ENCODE measurements around the gene RHOF.
"Not testable (repeated sequence)": the region's sequence is repeated elsewhere in the genome, so short reads cannot be mapped to it uniquely, and the experiment has no call there.

RHOF gene

DNA sequence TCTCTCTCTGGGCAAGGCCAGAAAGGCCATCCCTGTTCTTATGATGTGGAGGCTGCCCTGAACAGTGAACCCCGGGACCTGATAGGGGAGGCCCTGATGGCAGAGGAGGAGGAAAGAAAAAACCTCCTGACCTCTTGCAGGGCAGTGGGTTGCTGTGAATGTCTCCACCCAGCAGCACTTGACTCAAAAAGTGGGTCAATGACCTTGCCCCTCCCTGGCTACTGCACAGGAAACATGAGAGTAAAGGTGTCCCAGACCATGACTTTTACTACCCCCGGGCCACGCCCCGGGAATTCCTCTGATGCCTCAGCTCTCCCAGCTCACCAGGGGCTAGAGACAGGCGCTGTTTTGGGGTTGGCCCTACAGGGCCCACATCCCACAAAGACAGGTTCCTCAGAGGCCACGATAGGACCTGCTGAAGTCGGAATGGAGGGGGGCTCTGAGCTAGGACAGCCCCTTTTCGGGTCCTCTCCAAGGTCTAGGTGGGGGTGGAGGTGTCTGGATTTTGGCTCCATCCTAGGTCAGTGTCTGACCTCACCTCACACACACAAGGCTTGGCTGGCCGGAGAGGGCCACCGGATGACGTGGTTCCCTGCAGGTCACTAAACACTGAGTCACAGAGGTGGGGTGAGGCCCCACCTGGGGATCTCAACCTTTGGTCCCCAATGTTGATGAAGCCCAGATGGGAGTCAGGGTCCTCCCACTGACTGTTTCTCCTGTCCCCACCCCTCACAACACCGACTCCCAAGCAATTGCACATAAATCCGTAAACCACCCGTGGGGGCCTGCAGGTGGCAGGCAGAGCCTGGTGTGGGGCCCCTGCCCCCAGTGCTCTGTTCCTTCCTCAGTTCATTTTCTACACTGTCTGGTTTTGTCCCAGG is 1.6 kb downstream of the RHOF start:
- DNase-seq, result no peak

DNA sequence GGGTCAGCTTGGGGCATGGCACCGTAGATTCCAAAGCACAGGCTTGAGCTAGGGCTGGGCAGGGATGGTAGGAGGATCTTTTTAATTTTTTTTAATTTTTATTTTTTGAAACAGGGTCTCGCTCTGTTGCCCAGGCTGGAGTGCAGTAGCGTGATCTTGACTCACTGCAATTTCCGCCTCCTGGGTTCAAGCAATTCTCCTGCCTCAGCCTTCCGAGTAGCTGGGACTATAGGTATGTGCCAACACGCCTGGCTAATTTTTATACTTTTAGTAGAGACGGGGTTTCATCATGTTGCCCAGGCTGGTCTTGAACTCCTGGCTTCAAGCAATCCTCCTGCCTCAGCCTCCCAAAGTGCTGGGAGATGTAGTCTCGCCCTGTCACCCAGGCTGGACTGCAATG is 2.7 kb downstream of the RHOF start:
- not testable (repeated sequence) for DNase-seq

DNA sequence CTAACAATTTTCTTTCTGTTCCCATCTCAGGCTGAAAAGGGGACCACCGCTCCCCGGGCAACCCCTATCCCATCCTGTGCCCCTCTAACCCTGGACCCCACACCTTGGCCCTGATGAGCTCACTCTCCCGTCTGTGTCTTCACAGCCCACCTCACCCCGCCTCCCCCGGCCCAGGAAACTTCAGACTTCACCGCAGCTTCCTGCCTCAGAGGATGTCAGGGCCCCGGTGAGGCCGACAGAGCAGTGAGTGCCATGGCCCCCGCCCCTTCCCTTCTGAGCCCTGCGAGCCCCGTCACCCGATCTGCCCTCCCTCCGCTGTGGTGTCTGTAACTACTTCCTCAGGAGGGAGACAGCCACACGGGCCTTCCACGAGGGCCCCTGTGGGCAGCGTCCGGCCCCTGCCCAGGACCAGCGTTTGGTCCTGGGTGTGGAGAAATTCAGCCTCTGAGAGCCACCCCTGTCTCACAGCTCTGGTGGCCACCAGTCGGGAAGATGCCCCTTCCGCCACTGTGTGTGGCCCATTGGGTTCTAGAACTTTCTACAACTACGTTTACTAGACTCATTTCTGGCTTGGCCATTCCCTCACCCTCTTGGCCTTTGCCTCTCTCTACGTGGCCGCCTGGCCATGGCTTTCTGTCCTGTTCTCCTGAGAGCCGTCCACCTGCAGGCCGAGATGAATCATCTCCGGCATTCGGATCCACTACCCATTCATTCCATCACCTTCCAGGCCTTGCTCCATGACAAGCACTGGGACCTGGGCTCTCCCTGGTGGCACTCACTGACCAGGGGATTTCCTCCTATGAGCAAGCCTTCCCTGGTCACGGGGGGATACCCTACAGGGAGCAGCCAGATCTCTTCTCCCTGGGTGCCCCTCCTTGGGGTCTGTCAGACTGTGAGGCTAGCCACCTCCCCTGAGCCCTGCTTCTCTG is 3.4 kb downstream of the RHOF start:
- no peak for DNase-seq

DNA sequence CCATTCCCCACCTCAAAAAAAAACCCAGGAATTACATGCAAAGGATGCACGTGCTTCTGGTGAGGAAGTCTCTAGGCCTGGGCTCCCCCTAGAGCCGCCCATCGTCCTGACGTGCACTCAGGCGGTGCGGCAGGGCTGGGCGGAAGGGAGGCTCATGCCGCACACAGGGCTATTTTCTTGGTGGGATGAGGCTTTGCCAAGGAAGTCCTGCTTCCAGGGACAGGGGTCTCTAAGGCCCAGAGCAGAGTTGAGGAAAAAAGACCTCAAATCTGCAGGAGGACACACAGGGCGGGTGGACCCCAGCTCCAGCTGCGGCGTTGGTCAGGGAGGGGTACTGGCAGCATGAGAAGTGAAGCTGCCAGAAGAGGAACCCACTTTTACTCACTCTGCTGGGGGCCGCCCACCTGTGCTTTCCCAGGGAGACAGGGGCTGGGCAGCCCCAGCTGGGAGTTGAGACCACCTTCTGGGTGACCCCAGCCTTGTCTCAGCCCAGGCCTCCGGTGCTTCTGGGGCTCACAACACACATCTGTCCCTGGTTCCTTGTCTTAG is 4.2 kb downstream of the RHOF start:
- DNase-seq, result no peak

DNA sequence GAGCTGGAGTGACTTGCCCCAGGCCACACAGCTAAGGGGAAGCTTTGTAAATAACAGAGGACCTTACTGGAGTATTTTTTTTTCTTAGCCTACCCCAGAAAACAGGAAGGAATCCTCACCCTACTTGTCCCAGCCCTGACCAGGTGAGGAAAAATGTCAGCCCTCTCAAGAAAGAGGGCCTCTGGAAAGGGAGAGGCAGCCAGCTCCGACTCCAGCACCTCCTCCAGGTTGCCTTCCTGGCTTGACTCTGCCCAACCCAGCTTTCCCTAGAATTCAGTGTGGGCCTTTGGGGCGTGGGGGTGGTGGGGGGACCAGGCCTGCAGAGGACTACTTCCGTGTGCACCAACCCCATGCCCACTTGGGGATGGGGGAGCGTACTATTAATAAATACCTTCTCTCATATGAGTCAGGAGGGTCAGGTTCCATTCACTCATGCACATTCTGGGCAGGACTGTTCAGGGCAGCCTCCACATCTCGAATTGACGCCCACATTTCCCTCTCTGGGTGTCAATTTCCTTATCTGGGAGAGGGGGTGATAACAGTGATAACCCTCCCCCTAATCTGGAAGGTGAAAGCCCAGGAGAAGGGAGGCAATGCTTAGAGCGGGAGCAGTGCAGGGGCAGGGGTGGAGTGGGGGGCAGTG is 5.2 kb downstream of the RHOF start:
- no peak for DNase-seq

DNA sequence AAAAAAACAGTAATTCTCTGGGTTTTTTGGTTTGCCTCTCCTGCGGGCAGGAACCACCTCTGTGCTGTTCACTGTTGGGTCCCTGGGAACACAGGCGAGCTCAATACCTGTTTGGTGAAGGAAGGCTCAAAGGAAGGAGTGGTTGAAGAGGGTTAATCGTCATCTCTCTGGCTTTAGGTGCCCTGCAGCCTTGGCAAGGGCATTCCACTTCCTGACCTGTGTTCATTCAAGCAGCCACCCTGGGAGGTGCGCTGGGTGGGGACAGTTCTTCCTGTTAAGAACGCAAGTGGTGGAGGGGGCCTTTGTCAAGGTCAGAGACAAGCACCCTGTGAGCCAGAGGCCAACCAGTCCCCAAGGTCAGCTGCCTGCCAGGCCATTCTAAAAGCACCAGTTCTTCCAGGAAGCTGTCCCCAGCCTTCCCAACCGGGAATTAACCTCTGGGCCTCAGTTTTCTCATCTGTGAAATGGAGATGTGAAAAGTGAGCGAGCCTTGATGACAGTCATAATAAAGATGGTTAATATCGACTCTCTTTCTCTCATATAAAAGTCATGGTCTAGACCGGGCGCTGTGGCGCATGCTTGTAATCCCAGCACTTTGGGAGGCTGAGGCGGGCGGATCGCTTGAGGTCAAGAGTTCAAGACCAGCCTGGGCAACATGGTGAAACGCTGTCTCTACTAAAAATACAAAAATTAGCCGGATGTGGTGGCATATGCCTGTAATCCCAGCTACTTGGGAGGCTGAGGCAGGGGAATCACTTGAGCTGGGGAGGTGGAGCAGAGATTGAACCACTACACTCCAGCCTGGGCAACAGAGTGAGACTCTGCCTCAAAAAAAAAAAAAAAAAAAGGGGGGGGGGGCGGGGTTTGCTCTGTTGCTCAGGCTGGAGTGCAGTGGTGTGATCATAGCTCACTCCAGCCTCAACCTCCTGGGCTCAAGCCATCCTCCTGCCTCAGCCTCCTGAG is 6.1 kb downstream of the RHOF start:
- DNase-seq, result no peak

DNA sequence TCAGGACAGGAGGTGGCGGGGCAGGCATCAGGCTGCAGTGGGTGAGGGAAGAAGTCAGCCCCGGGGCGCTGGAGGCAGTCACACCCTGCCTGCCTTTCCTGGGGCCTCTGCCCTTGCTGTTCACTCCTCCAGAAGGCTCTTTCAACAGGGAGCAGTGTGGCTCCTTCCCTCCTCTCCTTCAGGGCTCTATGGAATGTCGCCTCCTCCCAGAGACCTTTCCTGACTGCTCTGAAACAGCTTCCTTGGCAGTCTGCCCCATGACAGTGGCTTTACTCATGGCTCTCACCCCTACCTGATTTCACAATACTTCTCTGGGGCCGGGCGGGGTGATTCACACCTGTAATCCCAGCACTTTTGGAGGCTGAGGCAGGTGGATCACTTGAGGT is 7.1 kb downstream of the RHOF start:
- no peak for DNase-seq

DNA sequence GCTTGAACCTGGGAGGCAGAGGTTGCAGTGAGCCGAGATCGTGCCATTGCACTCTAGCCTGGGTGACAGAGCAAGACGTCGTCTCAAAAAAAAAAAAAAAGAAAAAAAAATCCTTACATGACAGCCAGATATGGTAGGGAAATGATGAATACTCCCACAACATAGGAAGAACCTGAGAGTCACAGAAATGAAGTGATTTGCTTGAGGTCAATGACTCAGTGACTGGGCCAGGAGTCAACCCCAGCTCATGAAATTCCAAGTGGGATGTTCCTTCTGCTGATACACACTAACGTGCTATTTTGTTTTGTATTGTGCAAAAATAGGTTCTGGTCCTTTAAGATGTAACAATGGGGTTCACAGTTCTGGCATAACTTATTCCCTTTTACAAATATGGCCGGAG is 9.0 kb downstream of the RHOF start:
- DNase-seq, result no peak

DNA sequence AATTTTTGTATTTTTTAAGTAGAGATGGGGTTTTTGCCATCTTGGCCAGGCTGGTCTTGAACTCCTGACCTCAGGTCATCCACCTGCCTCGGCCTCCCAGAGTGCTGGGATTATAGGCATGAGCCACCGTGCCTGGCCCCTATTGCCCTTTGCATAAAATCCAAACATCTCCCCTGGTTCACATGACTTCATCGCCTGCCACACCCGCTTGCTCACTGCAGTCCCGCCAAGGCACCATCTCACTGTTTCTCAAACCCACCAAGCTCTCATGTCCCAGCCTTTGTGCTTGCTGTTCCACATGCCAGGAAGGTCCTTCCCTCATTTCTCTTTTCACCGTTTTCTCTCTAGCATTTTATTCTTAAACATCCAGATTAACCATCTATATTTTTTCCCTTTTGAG is 9.7 kb downstream of the RHOF start:
- DNase-seq, result no peak

DNA sequence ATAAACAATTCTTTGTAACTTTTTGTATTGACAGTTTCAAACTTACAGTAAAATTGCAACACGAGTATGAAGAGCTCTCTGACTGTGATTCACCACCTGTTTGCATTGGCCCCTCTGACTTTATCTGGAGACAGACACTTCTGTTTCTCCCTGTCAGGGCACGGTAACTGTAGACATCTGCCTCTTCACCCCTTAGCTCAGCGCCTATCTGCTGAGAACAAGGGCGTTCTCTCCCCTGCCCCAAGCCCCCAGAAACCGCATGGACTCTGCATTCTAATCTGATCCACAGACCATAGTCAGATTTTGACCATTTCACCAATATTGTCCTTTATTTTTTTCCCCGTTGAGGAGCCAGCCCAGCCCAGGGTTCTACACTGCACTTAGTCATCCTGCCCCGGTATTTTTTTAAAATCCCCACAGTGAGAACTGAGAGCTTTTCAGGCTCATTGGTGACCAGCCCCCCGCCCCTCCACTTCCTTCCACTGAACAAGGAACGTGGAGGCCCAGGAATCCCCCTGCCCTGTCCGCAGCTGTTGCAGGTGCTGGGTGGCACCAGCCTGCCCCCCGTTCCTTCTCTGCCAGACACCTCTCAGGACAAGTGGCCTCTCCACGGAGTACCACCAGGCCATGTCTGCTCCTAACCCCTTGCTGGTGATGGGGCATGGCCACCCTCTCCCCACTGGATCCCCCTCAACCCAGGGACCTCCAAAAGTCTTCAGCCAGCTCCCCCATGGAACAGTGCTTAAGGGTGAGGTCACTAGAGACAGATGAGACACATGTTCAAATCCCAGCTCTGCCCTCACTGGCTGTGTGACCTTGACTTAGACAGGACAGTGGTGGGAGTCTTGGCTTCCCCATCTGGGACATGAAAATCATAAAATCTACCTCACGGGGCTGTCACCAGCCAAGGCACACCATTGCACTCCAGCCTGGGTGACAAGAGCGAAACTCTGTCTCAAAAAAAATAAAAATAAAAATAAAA is 11.2 kb downstream of the RHOF start:
- peak; percentile 32 for DNase-seq

DNA sequence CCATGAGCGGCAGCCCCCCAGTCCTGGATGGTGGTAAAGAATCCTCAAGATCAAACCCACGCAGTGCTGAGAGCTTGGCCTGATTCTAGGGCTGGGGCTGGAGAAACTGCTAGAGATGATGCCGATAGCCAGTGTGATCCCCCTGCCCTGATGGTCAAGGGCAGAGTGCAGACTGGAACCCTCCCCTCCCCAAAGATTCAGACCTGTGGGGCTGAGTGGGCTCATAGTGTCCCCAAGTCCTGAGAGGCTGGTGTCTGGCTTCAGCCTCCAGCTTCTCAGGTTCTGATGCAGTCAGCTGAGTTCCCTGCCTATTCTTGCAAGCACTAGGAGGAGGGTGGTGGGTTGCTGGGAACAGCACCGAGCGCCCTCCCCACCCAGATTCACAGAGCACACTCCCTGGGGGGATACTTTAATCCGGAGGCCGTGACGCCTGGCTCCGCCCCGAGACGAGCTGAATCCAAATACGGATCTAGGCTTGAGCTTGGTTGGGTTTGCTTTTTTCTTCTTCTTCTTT is 11.9 kb downstream of the RHOF start:
- no peak for DNase-seq

DNA sequence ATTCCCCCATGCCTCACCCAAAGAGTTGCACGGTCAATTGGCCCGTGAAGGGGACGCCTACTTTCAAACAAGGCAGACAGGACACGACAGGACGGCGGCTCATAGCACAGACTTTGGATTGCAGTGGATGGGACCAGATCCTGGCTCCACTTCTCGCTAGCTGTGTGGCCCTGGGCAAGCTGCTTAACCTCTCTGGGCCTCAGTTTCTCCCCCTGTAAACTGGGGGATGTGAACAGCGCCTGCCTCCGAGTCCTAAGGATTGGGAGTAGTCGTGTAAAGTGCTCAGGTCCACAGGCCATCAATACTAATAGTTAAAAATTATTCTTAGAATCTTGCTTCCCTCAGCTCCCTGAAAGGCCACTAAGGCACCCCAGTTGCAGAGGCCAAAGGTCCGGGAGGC is 13.1 kb downstream of the RHOF start:
- no peak for DNase-seq

DNA sequence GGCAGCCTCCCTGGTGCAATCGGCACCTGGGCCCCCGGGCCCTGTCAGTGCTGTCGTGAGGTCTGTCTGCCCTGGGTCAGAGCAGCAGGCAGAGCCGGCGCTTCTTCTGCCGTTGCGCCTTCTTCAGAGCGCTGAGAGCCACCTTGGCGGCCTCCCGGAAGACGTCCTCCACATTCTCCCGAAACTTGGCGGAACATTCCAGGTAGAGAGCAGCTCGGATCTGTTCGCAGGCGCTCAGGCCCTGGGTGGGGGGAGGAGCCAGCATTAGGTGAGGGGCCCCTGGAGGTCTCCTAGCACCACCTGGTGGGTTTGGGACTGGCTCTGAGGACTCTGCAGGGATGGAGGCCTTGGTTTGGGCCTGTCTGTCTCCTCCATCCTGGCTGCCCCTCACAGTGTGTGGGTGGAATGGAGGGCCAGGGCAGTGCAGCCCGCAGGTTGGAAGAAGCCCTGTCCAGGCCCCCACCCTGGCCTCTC is 14.0 kb downstream of the RHOF start:
- DNase-seq, result no peak

DNA sequence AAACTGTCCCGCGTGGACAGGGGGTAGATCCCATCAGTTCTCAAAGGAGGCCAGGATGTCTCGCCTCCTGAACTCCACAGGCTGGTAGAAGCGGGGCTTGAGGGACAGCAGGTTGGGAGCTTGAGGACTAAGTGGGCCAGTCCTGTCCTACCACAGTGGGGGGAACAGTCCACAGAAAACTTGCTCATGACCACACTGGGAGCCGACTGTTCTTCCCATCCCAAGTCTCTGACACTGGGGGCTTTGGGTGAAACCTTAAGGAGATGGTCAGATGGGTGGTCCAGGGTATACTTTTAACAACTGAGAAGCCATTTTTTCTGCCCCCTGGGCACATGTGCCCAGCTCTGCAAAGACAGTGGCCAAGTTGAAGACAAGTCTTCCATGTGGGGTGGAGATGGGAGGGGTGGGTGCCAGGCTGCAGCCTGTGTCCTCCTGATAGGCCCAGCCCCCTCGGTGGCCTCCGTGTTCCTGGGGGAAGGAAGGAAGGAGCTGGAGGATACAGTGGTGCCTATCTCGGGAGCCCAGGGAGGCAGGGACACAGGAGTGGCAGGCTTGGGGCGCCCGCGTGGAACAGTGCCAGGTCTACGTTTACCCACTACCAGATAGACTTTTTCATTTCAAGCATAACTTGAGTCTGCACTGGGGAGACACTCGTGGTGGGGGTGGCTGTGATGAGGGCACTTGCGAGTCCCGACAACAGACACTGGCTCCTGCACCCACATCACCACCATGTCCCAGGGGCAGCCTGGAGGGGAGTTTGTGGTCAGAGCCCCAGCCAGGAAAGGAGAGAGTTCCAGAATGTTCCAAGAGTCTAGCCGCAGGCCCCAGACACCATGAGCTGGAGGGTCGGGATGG is 14.7 kb downstream of the RHOF start:
- DNase-seq, result no peak

DNA sequence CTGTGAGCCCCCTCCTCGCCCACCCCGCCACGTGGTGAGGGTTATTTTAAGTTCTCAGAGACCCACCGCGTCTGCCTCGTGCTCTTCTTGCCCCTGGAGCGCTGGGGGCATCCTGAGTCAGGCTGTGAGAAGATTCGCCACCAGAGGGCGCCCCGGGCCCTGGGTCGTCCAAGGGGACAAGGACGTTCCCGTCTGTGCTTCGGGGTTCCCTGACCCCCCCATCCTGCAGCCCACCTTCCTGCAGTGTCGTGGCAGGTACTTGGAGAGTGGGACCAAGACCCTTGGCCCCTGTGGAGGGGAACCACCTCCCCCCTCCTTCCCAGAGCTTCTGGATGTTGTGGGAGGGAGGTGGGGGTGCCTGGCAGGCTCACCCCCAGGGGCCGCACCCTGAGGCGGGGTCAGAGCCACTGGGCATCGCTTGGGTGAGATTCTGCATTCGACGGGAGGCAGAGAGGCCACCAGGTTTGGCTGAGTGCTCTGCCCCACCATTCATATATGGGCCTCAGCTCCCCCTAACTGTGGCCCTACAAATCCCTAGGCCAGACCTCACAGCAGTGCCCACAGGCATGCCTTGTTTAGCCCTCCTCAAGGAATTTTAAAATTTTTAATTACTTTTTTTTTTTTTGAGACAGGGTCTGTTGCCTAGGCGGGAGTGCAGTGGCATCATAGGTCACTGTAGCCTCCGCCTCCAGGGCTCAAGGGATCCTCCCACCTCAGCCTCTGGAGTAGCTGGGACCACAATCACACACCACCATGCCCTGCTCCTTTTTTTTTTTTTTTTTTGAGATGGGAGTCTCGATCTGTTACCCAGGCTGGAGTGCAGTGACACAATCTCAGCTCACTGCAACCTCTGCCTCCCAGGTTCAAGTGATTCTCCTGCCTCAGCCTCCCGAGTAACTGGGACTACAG is 17.0 kb downstream of the RHOF start:
- peak; percentile 37 for DNase-seq

DNA sequence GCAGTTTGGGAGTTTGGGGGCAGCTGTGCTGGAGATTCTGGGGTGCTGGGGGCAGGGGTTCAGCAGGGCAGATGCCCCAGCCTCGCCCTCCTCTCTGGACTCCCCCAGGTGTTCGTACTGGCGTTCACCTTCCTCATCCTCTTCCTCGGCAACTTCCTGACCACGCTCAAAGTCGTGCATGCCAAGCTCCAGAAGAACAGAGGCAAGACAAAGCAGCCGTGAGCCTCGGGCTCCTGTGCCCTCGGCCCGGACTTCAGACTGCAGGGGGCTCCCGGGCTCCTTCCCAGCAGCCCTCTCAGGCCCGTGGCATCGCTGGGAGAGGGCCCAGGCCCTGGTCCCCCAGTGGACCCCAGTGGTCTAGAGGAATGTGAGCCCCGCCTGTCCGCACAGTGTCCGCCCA is 18.0 kb downstream of the RHOF start:
- DNase-seq, result no peak

DNA sequence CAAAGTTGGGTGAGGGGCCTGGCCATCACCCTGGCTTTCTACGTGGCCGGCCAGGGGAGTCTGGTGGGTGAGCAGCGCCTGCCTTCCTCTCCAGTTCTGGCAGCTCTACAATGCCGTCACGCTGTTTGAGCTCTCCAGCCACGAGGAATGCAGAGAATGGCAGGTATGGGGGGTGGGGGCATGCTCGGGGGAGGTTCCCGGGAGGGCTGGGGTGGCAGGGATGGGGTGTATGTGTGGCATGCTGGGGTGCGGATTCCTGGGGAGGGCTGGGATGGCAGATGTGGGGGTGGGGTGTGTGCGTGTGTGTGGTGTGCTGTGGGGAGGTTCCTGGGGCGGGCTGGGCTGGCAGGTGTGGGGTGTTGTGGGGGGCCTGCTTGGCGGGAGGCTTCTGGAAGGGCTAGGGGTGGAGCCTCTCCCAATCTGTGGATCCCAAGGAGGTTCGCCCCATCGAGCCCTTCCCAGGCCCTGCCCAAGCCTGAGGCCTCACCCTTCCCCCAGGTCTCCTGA is 18.5 kb downstream of the RHOF start:
- DNase-seq, result no peak

All from NCI-H2171 (cell line).